K562 (cell line): ENCODE results near the gene DAO. TPM values are rescaled to one million over a fixed set of nuclear protein-coding genes. Genes with fewer than 3 reads are reported as not detected.

Experiments
- EGR1 ChIP-seq: fragments of 450-650 bp; conservative IDR thresholded peaks from 2 replicates; pipeline ENCODE4 v1.6.1; 2017; ENCODE audit warnings: mild to moderate bottlenecking
- FOXA3 ChIP-seq, 2 experiments: fragments of 450-650 bp in 1 of 2; sonication (generic) in 1 of 2; formaldehyde crosslinking; IDR thresholded peaks in 1 of 2; conservative IDR thresholded peaks in 1 of 2; 2 replicates each; pipeline versions ENCODE4 v1.4.0 to v1.8.0; 2020 to 2022; ENCODE audit warnings: mild to moderate bottlenecking in 2 of 2, missing genetic modification reagents in 1 of 2
- ZBTB17 ChIP-seq: fragments of 450-650 bp; formaldehyde crosslinking; IDR thresholded peaks from 2 replicates; pipeline ENCODE4 v1.4.0; 2020; ENCODE audit warnings: mild to moderate bottlenecking
- polyA plus RNA-seq, 8 experiments: library from polyadenylated mRNA; depleted of rRNA in 4 of 8; stranded (reverse) in 5 of 8; unstranded in 3 of 8; fragments of >200 nt; fragmentation: Nextera tagmentation in 2 of 8; fragmentation: Illumina TruSeq in 1 of 8; extraction: Ambion mirVana in 2 of 8; extraction: Trizol in 1 of 8; gene quantifications; 2 replicates each; pipeline versions ENCODE4 v1.2.1 to v1.2.3, GENCODE V29; 2011 to 2014; ENCODE audit warnings: inconsistent platforms in 1 of 8, missing spikeins in 1 of 8
- total RNA-seq, 7 experiments: library from RNA; depleted of rRNA in 6 of 7; stranded (reverse); fragments of >200 nt in 6 of 7; fragmentation: Illumina TruSeq in 2 of 7; extraction: Trizol in 2 of 7; gene quantifications; 2 replicates each; pipeline versions ENCODE4 v1.2.1 to v1.2.3, GENCODE V29; 2011 to 2021; ENCODE audit warnings: low replicate concordance in 1 of 7
- TF ChIP-seq, protein P1 (sequence below): fragments of 200-600 bp; sonication (generic); IDR thresholded peaks from one replicate; pipeline ENCODE4 v1.6.1; 2012; ENCODE audit warnings: mild to moderate bottlenecking, low read depth, low read length, inconsistent platforms

Gene DAO
- total and polyA plus RNA-seq, 9 of the 15 experiments (the other 6 are each of a cell fraction or from before 2014, with no cell fraction given), result not detected

DNA sequence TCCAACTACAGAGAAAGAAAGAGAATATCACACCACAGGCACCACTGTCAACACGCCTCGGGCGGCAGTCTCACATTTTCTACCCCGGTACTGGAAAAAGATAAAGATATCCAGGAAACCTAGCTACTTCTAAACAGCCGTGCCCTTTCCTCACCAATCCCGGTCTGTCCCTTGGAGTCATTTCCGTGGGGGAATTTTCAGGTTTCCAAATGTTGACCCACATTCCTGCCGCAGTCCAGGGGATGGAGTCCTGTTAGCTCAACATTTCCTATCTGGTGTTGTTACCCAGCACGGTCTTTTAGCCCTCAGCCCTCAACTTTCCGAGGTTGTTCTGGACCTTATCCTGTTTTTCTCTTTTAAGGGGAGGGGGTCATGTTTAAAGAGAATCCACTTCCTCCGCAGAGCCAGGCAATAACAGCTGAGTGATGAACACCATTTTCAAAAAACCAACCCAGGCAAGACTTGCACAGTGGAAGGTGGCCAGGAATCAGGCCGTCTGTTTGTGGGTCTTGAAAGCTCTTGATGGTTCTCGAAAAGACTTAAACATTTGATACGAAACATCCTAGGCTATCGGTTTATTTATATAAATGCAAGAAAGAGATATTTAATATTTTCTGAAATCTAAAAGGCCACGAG, 27.1 kb upstream of the DAO start (continued):
- TF ChIP-seq, protein P1, sequence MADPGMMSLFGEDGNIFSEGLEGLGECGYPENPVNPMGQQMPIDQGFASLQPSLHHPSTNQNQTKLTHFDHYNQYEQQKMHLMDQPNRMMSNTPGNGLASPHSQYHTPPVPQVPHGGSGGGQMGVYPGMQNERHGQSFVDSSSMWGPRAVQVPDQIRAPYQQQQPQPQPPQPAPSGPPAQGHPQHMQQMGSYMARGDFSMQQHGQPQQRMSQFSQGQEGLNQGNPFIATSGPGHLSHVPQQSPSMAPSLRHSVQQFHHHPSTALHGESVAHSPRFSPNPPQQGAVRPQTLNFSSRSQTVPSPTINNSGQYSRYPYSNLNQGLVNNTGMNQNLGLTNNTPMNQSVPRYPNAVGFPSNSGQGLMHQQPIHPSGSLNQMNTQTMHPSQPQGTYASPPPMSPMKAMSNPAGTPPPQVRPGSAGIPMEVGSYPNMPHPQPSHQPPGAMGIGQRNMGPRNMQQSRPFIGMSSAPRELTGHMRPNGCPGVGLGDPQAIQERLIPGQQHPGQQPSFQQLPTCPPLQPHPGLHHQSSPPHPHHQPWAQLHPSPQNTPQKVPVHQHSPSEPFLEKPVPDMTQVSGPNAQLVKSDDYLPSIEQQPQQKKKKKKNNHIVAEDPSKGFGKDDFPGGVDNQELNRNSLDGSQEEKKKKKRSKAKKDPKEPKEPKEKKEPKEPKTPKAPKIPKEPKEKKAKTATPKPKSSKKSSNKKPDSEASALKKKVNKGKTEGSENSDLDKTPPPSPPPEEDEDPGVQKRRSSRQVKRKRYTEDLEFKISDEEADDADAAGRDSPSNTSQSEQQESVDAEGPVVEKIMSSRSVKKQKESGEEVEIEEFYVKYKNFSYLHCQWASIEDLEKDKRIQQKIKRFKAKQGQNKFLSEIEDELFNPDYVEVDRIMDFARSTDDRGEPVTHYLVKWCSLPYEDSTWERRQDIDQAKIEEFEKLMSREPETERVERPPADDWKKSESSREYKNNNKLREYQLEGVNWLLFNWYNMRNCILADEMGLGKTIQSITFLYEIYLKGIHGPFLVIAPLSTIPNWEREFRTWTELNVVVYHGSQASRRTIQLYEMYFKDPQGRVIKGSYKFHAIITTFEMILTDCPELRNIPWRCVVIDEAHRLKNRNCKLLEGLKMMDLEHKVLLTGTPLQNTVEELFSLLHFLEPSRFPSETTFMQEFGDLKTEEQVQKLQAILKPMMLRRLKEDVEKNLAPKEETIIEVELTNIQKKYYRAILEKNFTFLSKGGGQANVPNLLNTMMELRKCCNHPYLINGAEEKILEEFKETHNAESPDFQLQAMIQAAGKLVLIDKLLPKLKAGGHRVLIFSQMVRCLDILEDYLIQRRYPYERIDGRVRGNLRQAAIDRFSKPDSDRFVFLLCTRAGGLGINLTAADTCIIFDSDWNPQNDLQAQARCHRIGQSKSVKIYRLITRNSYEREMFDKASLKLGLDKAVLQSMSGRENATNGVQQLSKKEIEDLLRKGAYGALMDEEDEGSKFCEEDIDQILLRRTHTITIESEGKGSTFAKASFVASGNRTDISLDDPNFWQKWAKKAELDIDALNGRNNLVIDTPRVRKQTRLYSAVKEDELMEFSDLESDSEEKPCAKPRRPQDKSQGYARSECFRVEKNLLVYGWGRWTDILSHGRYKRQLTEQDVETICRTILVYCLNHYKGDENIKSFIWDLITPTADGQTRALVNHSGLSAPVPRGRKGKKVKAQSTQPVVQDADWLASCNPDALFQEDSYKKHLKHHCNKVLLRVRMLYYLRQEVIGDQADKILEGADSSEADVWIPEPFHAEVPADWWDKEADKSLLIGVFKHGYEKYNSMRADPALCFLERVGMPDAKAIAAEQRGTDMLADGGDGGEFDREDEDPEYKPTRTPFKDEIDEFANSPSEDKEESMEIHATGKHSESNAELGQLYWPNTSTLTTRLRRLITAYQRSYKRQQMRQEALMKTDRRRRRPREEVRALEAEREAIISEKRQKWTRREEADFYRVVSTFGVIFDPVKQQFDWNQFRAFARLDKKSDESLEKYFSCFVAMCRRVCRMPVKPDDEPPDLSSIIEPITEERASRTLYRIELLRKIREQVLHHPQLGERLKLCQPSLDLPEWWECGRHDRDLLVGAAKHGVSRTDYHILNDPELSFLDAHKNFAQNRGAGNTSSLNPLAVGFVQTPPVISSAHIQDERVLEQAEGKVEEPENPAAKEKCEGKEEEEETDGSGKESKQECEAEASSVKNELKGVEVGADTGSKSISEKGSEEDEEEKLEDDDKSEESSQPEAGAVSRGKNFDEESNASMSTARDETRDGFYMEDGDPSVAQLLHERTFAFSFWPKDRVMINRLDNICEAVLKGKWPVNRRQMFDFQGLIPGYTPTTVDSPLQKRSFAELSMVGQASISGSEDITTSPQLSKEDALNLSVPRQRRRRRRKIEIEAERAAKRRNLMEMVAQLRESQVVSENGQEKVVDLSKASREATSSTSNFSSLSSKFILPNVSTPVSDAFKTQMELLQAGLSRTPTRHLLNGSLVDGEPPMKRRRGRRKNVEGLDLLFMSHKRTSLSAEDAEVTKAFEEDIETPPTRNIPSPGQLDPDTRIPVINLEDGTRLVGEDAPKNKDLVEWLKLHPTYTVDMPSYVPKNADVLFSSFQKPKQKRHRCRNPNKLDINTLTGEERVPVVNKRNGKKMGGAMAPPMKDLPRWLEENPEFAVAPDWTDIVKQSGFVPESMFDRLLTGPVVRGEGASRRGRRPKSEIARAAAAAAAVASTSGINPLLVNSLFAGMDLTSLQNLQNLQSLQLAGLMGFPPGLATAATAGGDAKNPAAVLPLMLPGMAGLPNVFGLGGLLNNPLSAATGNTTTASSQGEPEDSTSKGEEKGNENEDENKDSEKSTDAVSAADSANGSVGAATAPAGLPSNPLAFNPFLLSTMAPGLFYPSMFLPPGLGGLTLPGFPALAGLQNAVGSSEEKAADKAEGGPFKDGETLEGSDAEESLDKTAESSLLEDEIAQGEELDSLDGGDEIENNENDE, result no peak
- TF ChIP-seq EGR1, result no peak
- TF ChIP-seq FOXA3 (CRISPR knock-in tag; conservative IDR thresholded peaks at IDR 0.05 in 1 of 2, IDR thresholded peaks at IDR 0.05 in 1 of 2), result no peak
- TF ChIP-seq ZBTB17 (CRISPR knock-in tag), result no peak
- TF ChIP-seq, all 486 proteins: peak for 0
